Measurements from ENCODE around the gene PIK3R2. TPM values are rescaled to one million over a fixed set of nuclear protein-coding genes. Genes with fewer than 3 reads are reported as not detected.

Gene PIK3R2
- total and polyA plus RNA-seq, 2 of the 13 experiments (the other 11 are each of a cell fraction or from before 2014, with no cell fraction given) = 18.6 to 25.3 TPM

DNA sequence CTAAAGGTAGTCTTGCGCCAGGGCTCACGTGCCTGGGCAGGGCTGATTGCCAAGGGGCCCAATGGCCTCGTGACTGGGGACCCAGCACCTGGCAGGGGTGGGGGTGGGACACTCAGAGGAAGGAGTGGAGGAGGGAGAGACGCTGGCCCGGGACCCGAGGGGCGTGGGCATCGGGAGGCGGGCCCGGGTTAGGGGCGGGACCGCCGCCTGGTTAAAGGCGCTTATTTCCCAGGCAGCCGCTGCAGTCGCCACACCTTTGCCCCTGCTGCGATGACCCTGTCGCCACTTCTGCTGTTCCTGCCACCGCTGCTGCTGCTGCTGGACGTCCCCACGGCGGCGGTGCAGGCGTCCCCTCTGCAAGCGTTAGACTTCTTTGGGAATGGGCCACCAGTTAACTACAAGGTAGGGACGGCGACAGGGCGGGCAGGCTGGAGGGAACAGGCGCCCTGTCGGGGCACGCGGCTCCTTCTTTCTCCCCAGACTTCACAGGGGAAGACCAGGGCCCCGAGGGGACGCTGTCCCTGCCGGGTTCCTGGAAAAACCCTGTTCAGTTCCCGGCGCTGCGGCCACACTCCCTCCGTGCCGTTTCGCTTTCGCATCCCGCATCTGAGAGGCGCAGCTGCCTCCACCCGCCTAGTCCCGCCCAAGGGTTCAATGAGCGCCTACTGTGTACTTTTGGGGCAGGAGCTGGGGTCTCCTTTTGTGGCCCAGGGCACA lies 20.8 kb downstream of the PIK3R2 start, which contains the start of gene IFI30 (continued):
- TF ChIP-seq ZXDC (CRISPR knock-in tag; IDR thresholded peaks at IDR 0.05) = 0 out of 2 replicates have a peak, but pooled peaks have one; percentile 59
- TF ChIP-seq, protein P1, sequence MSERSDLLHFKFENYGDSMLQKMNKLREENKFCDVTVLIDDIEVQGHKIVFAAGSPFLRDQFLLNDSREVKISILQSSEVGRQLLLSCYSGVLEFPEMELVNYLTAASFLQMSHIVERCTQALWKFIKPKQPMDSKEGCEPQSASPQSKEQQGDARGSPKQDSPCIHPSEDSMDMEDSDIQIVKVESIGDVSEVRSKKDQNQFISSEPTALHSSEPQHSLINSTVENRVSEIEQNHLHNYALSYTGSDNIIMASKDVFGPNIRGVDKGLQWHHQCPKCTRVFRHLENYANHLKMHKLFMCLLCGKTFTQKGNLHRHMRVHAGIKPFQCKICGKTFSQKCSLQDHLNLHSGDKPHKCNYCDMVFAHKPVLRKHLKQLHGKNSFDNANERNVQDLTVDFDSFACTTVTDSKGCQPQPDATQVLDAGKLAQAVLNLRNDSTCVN (CRISPR knock-in tag; IDR thresholded peaks at IDR 0.05; ENCODE audit: borderline replicate concordance) = no peak
- no peak for TF ChIP-seq ZNF670 (CRISPR knock-in tag; IDR thresholded peaks at IDR 0.05; ENCODE audit: borderline replicate concordance)
- no peak for TF ChIP-seq SRF (IDR thresholded peaks at IDR 0.05; ENCODE audit: low read depth, low read length)
- TF ChIP-seq ZNF781 (CRISPR knock-in tag; IDR thresholded peaks at IDR 0.05; ENCODE audit: borderline replicate concordance, not compliant biosample characterization) = no peak
- no peak for TF ChIP-seq JUND (CRISPR knock-in tag; IDR thresholded peaks at IDR 0.05)
- TF ChIP-seq NR2F1 (CRISPR knock-in tag; IDR thresholded peaks at IDR 0.05) = no peak
- TF ChIP-seq SOX6 (IDR thresholded peaks at IDR 0.05) = no peak
- no peak for TF ChIP-seq SOX6 (CRISPR knock-in tag; IDR thresholded peaks at IDR 0.05)
- no peak for TF ChIP-seq ZNF556 (CRISPR knock-in tag; IDR thresholded peaks at IDR 0.05; ENCODE audit: borderline replicate concordance)
- TF ChIP-seq NKX3-1 (CRISPR knock-in tag; IDR thresholded peaks at IDR 0.05) = 0 out of 2 replicates have a peak, but pooled peaks have one; percentile 67
- TF ChIP-seq PHB2 (IDR thresholded peaks at IDR 0.05; ENCODE audit: partially characterized antibody) = no peak
- peak; percentile 2; the same call in 1 of the 2 replicates for TF ChIP-seq SMAD3 (CRISPR knock-in tag; IDR thresholded peaks at IDR 0.05)
- no peak for TF ChIP-seq IRF1 (CRISPR knock-in tag; IDR thresholded peaks at IDR 0.05; ENCODE audit: low read depth)
- peak; percentile 32 for TF ChIP-seq SRSF1 (optimal IDR thresholded peaks at IDR 0.05; ENCODE audit: low read depth, low read length)
- TF ChIP-seq AHR (CRISPR knock-in tag; IDR thresholded peaks at IDR 0.05) = no peak
- TF ChIP-seq ZNF839 (CRISPR knock-in tag; IDR thresholded peaks at IDR 0.05; ENCODE audit: borderline replicate concordance) = no peak
- no peak; the same call in 1 of the 2 replicates for TF ChIP-seq ZNF772 (CRISPR knock-in tag; IDR thresholded peaks at IDR 0.05)
- TF ChIP-seq FOXA3 (CRISPR knock-in tag; IDR thresholded peaks at IDR 0.05) = peak; percentile 47; the same call in 1 of the 2 replicates
- TF ChIP-seq DMAP1 (CRISPR knock-in tag; IDR thresholded peaks at IDR 0.05) = peak; percentile 46
- TF ChIP-seq NFIB (CRISPR knock-in tag; IDR thresholded peaks at IDR 0.05; ENCODE audit: borderline replicate concordance) = 0 out of 2 replicates have a peak, but pooled peaks have one; percentile 10
- TF ChIP-seq AKAP8 (CRISPR knock-in tag; IDR thresholded peaks at IDR 0.05) = peak; percentile 17; the same call in 1 of the 2 replicates
- TF ChIP-seq, protein P2, sequence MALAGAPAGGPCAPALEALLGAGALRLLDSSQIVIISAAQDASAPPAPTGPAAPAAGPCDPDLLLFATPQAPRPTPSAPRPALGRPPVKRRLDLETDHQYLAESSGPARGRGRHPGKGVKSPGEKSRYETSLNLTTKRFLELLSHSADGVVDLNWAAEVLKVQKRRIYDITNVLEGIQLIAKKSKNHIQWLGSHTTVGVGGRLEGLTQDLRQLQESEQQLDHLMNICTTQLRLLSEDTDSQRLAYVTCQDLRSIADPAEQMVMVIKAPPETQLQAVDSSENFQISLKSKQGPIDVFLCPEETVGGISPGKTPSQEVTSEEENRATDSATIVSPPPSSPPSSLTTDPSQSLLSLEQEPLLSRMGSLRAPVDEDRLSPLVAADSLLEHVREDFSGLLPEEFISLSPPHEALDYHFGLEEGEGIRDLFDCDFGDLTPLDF (CRISPR knock-in tag; IDR thresholded peaks at IDR 0.05) = 0 out of 2 replicates have a peak, but pooled peaks have one; percentile 39
- TF ChIP-seq ZNF160 (CRISPR knock-in tag; IDR thresholded peaks at IDR 0.05) = no peak
